GM12864 (cell line): ENCODE measurements around the gene STAB2.

Experiments
- DNase-seq: peaks from one replicate; pipeline ENCODE4 v3.0.0-alpha.2; 2011; ENCODE audit warnings: low read depth
- H3K4me3 ChIP-seq: 2 replicates; pipeline ENCODE4 v1.5.1; 2011; ENCODE audit warnings: mild to moderate bottlenecking, low read depth, low read length, control low read depth
- TF ChIP-seq, protein P1 (sequence below): IDR thresholded peaks from 2 replicates; pipeline ENCODE4 v1.5.1; 2011; ENCODE audit warnings: low read depth, mild to moderate bottlenecking, moderate library complexity, low read length, control low read depth, inconsistent platforms; ENCODE audit errors: missing control alignments

STAB2 gene

DNA sequence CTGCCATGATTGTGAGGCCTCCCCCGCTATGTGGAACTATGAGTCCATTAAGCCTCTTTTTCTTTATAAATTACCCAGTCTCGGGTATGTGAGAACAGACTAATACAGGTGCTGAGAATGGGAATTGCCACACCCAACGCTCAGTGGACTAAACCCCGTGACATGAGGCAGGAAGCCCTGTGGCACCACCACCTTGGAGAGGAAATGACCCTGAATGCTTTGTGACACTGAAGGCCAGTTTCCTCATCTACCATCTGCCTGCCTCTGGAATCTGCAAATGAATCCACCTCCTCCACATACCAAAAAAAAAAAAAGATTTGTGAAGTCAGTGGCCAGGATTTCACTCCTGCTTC lies 212.4 kb downstream of the STAB2 start:
- no peak overlapping the region for H3K4me3 ChIP-seq
- TF ChIP-seq, protein P1, sequence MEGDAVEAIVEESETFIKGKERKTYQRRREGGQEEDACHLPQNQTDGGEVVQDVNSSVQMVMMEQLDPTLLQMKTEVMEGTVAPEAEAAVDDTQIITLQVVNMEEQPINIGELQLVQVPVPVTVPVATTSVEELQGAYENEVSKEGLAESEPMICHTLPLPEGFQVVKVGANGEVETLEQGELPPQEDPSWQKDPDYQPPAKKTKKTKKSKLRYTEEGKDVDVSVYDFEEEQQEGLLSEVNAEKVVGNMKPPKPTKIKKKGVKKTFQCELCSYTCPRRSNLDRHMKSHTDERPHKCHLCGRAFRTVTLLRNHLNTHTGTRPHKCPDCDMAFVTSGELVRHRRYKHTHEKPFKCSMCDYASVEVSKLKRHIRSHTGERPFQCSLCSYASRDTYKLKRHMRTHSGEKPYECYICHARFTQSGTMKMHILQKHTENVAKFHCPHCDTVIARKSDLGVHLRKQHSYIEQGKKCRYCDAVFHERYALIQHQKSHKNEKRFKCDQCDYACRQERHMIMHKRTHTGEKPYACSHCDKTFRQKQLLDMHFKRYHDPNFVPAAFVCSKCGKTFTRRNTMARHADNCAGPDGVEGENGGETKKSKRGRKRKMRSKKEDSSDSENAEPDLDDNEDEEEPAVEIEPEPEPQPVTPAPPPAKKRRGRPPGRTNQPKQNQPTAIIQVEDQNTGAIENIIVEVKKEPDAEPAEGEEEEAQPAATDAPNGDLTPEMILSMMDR = no peak
- DNase-seq = no peak

DNA sequence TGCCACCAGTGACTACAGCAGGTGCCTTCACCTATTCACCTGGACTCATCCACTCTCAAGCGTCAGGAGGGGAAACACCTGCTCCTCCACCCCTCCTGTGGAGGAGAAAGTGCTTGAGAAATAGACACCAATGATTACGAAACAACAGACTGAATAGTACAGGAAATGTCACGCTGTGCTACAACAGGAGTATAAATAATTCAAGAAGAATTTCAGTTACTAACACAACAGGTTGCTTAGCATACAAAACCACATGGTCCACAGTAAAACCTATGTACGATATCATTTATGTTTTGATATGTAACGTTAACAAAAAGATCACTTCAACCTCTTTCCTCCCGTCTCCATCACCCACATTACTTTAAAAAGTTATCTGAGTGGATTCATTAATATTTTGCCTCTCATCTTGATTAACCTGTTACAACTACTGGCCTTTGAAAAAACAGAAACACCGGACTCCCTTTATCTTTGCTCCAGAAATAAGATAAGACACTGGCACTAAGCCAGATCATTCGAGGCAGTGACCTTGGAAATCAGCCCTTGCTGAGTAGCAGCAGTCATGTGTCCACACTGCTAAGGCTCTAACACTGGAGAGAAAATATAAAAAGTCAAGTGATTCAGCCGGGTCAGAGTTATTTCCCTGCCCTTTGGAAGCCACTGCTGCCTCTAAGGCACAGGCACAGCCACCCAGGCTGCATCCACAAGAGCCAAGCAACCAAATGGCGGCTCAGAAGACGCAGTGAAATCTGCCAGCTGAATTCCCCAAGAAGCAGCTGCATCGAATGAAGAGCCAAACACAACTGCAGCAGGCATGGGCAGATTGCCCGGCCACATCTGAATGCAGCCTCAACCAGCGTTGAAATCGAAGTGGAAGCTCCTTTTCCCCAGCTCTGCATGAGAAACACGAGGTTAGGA lies 213.0 kb downstream of the STAB2 start:
- H3K4me3 ChIP-seq = no peak overlapping the region
- DNase-seq = no peak
- TF ChIP-seq, protein P1 = no peak

DNA sequence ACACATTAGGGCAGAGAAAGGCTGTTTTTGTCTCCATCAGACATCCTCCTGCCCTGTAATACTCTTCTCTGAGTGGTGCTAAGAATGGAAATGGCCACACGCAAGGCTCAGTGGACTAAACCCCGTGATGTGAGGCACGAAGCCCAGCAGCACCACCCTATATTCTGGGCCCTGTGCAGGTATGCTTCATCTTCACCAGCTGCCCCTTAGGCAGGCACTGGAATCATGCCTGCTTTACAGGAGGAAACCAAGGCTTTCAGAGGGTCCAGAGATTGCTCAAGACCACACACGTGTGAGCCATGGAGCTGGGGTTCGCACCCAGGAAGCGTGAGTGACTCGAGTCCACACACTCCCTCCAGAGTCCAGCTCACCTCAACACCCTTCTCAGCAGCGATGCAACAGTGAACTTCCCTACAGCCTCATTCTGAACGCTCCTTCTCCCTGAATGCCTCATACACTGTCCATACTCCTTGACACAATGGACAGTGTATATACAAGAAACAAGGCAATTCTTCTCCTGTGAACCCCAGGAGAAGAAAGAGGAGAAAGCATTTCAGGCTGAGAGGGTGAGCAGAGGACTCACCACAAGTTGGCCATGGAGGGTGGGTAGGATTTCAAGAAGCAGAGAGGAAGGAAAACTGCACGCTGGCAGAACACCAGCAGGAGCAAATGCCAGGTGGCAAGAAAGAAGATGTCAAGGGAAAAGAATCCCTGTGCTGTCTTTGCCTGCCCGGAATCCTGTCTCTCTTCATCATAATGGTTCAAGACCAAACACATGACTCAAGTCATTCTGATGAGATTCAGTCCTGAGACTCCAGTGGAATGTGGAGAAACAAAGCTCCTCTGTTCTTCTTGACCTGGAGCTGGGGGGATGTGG lies 214.9 kb downstream of the STAB2 start:
- H3K4me3 ChIP-seq = no peak overlapping the region
- no peak for DNase-seq

DNA sequence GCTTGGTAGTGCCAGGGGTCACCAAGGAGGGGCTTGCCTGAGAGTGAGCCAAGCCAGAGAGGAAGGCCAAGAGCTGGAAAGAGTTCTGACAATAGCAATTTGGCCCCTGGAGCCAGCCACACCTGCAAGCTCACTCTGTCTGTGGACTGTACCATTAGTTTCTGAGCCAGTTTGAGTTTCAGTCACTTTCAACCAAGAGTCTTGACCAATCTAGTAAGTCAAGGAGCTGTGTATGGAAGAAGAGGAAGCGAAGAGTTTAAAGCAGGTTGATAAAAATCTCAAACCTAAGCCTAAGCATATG lies 215.5 kb downstream of the STAB2 start:
- H3K4me3 ChIP-seq = no peak overlapping the region
- no peak for DNase-seq
- TF ChIP-seq, protein P1 = no peak

More for the DNA sequence above, 214.9 kb downstream of the STAB2 start:
- TF ChIP-seq, protein P1 = no peak

GRCh38 chr12:103803847-103804246 lies 216.8 kb downstream of the STAB2 start:
- no peak overlapping the region for H3K4me3 ChIP-seq
- DNase-seq = no peak
- TF ChIP-seq, protein P1 = no peak

DNA sequence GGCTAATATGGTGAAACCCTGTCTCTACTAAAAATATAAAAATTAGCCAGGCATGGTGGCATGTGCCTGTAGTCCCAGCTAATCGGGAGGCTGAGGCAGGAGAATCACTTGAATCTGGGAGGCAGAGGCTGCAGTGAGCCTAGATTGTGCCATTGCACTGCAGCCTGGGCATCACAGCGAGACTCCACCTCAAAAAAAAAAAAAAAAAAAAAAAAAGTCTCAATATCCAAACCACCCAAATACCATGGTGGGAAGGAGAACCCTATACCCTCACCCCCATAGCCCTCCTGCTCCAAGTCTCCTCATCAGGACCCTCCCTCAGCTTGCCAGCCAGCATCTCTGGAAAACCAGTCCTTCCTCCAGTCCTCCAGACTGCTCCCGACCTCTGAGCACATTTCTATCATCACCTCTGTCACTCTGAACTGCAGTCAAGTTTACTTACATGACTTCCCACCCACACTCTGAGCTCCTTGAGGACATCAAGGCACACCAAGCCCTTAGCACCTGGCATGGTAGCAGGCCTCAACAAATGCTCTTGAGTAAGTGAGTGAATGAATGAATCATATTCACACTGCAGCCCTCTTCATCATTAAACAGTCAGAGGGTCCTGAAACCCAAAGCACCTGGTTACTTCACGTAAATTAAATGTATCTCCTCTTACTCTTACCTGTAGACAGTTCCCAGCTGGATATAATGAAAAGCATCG lies 218.7 kb downstream of the STAB2 start:
- H3K4me3 ChIP-seq = no peak overlapping the region
- TF ChIP-seq, protein P1 = no peak

More for the DNA sequence above, 218.7 kb downstream of the STAB2 start:
- no peak for DNase-seq
